GM18505 (cell line): ENCODE results near the gene TESMIN.

Source experiments
- ATAC-seq: cut with Tn5 transposase; IDR thresholded peaks from one replicate; pipeline ENCODE4 v1.9.1; 2021; ENCODE audit not compliant: unreplicated experiment
- POLR2A ChIP-seq: IDR thresholded peaks from 4 replicates; pipeline ENCODE4 v1.6.1; 2011; ENCODE audit warnings: borderline replicate concordance; ENCODE audit not compliant: insufficient read depth, insufficient read length; ENCODE audit errors: extremely low read depth

TESMIN gene

DNA sequence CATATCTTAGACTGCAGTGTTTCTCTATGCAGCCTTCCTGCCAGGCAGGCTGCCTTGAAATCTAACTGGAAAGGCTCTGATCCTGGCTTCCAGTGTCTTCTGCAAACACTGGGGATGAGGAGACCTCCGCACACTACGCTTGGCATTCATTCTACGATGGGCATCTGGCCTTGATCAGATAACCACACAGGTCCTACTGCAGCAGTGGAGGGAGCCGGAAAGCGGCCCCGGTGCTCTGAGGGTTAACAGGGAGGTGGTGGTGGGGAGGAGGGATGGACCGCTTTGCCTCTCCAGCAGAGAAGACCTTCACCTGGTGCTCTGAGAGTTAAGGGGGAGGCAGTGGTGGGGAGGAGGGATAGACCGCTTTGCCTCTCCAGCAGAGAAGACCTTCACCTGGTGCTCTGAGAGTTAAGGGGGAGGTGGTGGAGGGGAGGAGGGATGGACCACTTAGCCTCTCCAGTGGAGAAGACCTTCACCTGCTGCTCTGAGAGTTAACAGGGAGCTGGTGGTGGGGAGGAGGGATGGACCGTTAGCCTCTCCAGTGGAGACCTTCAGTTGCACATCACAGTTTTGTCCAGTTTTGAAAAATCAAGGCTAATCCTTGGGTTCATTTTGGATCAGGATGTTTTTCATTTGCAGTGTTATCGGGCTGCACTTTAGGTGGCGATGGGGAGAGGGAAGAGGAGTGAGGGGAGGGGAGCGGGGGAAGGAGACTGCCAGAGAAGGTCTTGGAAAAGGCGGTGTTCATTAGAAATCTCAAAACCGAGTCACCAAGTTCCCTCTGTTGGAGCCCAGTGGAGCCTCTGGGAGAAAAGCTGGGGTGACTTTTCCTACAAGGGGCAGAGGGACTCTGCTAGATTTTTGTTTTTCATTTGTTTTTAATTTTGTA, 61.3 kb downstream of the TESMIN start:
- ATAC-seq: no peak
- no peak for TF ChIP-seq POLR2A

DNA sequence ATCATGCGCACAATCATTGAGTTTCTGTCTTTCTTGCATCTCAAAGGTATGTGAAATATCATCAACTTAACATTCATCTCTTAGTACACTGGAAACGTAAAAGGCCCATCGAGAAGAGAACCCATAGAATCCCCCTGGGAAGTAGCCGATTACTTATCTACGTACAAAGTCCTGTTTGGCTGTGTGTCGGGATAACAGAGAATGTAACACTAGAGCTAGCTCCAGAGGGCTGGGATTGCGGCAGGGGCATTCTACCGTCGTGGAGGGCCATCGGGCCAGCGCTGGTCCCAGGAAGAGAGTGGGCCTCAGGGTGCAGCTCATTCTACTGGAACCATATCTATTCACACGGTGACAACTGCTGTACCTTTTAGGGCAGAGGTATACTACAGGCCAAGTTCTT, 62.4 kb downstream of the TESMIN start:
- ATAC-seq: no peak
- no peak for TF ChIP-seq POLR2A

GRCh38 chr11:68687986-68688385, 63.3 kb downstream of the TESMIN start:
- no peak for TF ChIP-seq POLR2A
- no peak for ATAC-seq

GRCh38 chr11:68687311-68687710, 64.0 kb downstream of the TESMIN start:
- no peak for ATAC-seq
- TF ChIP-seq POLR2A: no peak

GRCh38 chr11:68686486-68686885, 64.8 kb downstream of the TESMIN start:
- no peak for ATAC-seq

GRCh38 chr11:68685656-68686380, 65.5 kb downstream of the TESMIN start:
- TF ChIP-seq POLR2A: no peak
- no peak for ATAC-seq

More at GRCh38 chr11:68686486-68686885, 64.8 kb downstream of the TESMIN start:
- TF ChIP-seq POLR2A: no peak

DNA sequence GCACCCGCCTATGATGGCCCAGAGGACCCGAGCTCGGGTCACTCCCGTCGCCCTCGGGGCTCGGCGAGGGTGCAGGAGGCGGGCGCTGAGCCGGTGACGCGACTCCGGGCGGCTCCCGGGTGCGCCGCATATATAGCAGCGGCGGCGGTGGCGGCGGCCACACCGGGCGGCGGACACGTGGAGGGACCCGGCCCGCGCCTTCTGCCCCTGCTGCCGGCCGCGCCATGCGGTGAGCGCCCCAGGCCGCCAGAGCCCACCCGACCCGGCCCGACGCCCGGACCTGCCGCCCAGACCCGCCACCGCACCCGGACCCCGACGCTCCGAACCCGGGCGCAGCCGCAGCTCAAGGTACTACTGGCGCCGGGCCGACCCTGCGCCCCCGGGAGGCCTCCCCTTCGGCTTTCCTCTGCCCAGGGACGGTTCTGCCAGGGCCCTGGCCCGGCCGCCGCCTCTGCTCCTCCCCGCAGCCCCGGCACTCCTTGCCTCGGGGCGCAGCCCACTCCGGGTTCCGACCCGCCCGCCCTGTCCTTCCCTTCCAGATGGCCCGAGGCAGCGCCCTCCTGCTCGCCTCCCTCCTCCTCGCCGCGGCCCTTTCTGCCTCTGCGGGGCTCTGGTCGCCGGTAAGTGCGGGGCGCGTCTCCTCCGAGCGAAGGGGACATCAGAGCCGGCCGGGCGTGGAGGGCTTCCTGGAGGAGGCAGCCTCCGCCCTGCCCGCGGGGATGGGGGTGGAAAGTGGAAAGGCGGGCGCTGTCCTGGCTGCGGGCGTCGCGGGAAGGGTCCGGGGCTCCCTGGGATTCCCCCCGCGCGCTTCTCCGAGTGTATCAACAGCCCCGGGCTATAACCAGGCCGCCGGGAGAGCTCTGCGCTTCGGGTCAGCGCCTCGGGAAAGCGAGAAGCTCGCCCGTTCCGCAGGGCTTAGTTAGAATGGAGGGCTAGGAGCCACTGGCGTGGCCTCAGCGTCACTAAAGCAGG, 66.6 kb downstream of the TESMIN start, which contains the start of gene GAL:
GAL (plus strand) TSS at position 160 of the 972 bp plus-strand sequence; CDS start at position 540, 380 bp downstream.
- ATAC-seq: no peak
- TF ChIP-seq POLR2A: no peak

- TF ChIP-seq POLR2A: no peak
- no peak for ATAC-seq
Measured at GRCh38 chr11:68683536-68684384, 67.6 kb downstream of the TESMIN start.

GRCh38 chr11:68683121-68683520, 68.2 kb downstream of the TESMIN start:
- ATAC-seq: no peak
- no peak for TF ChIP-seq POLR2A

DNA sequence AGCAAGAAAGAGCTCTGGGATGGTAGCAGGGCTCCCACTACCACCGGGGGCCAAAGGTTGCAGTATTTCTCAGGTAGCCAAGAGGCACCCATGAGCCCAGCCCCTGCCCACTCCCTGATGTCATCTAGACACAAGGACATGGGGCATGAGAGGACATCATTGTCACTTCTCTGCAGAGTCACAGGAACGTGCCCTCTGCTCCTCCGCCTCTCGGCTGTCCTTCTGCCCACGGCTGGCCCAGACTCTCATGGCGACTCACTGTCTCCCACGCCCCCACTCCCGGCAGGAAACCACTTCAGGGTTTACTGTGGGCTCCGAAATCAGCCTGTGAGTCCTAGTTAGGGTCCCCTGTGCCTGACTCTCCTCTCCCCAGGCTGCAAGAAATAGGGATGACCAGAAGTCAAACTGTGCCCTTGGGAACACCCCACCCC, 68.8 kb downstream of the TESMIN start:
- no peak for ATAC-seq
- no peak for TF ChIP-seq POLR2A

DNA sequence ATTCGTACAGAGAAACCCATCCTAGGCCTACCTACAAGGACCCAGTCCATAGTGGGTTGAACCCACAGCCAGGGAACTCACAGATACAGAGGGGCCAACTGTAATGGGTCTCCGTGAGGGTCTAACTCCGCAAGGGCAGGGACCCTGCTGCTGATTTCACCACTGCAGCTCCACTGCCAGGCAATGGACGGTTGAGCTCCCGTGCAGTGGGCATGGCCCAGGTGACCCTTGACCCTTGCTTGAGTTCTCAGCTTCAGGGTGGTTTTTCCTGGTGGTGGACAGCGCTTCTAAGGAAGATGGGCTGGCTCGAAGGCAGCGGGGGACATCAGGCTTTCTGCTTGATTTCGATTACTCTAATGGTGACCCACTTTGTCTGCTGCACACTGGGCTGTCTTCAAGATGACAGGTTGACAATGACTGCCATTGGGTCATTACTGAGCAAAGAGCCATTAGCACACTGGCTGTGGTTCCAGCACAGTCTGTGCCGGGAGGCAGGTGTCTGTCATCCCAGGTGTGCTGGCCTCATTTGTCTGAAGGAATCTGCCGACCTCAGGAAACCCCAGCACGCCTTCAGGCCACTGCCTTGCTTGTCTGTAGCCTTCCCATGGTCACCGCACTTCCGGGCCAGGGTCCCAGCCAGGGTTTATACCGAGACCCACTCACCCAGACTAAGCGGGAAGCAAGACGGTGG, 70.6 kb downstream of the TESMIN start:
- ATAC-seq: no peak
- no peak for TF ChIP-seq POLR2A
